ENCODE results near the gene SMAD3.

Gene SMAD3

DNA sequence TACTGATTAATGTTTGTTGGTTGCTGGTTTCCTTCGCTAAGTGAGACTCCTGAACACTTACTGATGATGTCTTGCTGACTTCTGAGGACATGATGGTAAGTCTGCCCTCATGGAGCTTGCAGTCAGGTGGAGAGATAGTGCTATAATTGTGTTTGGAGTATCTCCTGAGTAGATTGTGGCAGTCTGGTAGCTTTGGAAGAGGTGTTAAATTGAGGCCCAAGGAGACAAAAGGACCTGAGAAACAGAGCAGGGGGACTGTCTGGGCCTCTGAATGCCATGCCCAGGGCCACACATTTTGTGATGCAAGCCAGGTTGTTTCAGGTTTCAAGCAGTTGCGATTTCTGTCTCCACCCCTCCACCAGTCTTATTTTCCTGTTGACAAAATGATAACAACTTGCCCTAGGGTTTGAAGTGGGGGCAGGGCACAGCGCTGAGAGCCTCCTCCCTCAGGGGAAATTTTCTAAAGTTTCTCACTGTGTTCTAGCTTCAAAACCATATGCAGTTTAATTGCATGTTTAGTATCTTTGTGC is 16.7 kb downstream of the SMAD3 start:
- DNase-seq, result no peak

DNA sequence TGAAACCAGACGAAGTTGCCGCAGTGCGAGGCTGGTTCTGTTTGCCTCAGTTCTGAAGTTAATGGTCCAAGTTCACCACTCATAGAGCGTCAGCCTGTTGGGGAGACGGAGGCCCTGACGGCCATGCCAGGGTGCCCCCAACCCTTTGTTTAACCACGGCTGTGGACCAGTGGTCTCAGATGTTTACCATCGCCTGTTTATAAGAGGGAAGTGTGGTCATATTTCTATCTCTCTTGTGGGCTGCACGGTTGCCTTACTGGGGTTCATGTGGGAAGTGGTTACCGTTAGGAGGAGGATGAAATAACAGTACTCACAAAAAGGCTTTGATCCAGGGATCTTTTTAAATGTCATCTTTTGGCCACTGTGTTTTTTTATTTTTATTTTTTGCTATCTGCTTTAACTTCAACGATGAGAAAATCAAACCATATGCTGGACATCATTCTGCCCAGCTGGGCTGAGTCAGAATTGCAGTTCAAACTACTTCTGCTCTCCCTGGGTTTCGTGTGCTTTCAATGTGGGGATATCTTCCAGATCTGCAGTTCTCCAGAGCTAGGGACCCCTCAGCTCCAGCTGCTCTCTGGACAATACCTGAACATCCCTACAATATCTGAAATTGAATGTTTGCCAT is 17.8 kb downstream of the SMAD3 start:
- no peak for DNase-seq

DNA sequence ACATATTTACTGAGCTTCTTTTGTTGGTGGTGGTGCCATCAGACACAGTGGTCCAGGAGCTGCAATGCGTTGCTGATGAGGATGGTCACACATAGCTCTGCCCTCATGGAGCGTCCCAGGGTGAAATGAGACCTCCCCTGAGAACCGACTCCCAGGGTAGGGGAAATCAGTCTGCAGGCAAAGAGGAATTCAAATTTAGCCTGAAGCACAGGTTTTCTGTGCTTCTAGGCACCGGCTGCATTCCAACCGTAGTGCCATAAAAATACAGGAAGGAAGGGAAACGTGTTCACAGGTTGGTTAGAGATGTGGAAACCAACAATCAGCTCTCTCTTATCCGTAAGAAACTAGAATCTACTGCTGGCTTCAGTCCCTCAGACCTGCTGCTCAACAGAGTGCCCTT is 19.2 kb downstream of the SMAD3 start:
- DNase-seq, result no peak

DNA sequence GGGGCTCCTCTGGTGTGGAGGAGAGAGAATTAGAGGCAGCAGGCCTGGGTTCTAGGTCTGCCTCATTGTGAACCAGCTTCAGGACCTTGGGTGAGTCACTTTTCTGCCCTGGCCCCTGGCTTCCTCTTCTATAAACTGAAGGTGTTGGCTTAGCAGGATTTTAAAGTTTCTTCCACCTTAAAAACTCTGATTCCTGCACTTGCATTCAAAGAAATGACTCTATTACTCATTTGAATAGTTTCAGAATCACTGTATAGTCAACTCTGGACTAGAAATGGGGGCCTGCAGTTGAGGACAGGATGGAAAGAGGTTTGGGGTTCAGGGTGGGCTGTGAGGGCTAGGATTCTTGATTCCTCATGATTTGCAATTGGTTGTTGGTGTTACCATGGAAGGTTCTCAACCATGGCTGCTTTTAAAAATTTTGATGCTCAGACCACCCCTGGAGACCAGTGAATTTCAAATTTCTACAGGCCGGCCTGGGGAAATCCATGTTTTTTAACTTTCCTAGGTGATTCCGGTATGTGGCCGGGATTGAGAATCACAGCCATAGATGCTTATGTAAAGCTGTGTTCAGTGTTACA is 19.9 kb downstream of the SMAD3 start:
- DNase-seq, result peak; percentile 40

DNA sequence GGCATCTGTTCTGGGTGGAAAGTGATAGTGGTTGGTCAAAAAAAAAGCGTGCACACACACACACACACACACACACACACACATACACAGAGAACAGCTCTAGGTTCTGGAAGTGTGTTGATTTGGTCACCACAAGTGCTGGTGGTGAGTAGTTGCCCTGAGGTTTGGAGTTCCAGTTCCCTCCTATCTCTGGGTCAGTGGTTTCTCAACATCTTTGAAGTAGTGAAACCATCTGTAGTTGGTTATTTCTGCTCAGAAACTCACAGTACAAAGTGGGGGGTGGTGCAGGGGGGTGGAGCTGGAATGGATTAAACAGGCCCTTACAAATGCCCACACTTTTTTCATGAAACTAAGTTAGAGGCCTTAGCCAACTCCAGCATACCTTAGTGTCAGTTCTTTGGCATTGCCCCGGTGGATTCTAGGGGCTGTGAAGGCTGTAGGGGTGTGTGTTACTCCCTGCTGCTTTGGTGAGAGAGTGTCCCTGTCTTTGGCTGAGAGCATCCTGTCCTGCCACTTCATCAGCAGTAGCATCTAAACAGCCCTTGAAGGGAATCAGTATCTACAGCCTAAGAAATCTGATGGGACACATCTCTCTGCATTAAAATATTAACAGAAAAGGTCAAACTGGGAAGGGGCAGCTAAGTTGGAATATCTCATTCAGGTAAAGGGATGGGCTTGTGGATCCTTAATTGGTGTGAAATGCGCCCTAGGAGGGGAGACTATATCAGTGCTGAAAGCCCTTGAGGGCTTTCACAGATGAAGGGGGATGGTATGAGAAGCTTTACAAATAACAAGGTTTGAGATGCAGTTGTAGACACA is 20.6 kb downstream of the SMAD3 start:
- DNase-seq, result peak; percentile 81

DNA sequence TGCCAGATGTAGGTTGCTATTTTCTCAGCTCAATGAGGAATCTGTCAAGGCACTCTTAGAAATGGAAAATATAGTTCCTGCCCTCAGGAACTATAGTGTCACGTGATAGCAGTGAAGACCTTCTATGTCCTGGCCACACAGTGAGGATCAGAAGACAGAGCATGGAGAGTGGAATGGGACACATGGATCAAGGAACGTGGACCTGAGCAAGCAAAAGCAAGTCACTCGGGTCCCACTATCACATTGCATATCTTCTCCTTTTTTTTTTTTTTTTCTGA is 21.2 kb downstream of the SMAD3 start:
- no peak for DNase-seq

DNA sequence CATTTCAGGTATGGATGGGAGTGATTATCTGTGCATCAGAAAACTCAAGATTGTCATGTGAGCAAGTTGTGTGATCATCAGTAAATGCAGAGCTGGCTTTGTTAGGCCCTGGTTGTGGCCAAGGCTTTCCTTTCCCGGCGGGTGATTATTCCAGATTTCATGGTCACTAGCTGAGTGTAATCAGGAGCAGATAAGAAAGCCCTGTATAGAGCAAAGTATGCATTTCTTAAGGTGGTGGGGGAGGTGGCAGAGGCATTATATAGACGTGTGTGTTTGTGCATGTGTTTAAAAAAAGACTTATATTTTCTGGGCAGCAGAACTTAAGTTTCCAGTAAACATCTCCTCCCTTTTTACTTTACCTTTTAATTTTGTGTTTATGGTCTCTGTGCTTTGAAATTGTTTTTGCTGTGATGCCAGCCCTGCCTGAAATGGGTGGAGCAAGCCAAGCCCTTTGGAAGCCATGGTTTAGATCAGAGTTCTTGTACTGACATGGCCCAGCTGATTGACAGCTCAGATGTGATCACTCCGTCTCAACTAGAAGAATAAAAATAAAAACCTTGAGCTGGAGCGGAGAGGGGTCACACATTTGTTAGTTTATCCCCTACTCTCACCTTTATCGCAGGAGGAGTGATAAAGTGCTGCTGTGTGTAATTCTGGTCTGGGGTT is 22.2 kb downstream of the SMAD3 start:
- peak; percentile 40 for DNase-seq

DNA sequence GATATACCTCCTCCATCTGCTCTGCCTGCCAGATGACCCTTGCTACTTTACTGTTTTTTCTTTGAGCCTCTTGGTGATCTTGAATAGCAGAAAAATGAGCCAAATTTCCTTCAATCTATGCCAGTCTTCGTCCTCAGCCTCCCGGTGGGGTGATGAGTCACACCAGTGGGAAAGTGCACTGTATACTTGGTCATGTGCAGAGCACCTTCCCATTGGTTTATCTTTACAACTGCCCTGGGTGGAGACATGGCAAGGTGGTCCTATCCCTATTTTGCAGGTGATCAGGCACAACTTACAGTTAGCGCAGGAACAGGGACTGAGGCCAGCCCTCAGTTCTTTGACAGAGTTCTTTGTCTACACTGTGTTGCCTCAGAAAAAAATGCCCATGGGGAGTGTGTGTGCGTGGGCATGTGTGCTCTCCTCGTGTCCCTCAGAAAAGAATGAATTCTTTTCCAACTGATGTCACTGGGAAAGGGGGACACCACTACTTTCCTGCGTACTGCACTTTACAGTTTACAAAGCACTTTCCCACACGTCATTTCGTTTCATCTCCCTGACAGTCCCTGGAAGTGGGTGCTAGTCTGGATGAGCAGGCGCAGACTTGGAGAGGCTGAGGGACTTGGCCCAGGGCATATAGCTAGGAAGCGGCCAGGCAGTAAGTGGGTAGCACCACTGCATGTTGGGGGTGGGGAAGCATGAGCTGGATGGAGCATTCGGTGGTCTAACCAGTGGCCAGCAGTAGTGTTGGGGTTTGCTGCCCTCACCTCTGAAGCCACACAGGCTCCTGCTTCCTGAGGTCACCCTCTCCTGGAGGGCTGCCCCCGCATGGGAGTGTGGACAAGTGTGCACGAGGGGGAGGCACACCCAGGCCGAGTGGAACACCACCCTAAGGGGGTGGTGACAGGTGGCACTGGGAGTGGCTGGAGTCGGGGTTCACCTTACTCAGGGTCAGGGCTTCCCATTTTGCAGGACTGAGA is 24.1 kb downstream of the SMAD3 start:
- no peak for DNase-seq

DNA sequence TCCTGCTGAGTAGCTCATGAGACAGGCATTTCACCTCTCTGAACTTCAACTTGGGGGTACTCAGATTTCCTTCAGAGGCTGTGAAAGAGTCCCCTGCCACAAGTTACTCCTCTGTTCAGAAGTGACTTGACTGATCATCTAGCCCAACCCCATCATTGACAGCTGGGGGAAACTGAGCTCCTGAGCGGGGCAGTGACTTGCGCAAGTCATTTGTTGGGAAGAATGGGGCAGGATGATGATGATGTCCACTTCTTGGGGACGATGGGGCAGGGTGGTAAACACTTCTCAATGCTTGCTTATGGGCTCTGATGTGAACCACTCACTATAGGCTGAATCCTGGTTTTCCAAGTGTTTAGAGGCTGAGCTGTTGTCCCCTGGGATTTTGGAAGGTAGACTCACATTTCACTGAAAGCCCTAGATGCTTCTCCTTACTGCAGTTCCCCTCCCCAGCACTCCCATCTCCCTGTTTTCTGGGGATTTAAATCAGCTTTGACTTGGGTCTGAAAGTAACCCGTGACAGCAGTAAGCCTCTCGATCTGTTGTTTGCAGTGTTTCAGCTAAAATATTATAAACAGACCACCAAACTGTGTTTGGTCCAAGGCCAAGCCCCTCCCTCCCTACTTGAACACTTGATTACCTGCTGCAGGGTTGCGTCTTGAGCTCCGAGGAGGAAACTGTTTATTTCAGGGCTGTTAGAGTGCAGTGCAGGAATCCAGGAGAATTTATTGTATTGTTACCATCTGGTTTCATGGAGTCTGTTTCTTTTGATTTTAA is 25.1 kb downstream of the SMAD3 start:
- DNase-seq, result no peak

DNA sequence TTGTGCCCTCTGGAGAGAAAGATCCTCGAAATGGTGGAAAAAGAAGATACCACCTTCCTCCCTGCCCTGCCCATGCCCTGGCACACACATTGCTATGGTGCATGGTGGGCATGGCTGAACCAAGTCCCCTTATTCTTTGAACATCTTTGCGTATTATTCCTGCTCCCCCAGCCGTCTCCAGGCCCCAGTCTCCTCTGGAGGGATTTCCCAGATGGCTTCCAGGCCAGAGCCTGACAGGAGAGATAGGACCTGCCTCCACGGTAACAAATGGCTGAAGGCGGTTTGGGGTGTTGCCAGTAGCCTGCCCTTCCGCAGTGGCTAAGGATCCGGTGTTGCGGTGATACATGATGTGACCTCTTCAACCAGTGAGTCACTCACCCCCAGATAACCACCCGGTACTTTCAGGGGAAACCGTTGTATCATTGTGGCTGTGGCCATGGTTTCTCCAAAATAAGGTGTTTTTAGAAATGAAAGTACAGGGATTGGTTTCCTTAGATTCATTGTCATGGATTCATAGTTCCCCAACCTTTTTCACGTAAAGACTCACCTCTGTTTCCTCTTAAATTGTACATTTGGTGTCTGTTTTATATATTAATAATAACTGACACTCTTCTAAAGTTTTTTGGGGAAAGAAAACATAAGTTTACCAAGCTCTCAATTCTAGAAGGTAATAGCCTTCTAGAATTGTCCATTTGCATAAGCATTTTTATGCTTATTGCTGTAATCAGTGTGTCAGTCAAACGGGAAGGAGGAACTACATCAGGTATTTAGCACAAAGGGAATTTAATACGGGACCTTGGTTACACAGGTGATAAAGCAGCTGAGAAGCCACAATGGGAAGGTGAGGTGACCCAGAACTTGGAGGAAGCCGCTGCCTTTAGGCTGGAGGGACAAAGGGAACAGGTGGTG is 25.9 kb downstream of the SMAD3 start:
- DNase-seq, result peak; percentile 82

DNA sequence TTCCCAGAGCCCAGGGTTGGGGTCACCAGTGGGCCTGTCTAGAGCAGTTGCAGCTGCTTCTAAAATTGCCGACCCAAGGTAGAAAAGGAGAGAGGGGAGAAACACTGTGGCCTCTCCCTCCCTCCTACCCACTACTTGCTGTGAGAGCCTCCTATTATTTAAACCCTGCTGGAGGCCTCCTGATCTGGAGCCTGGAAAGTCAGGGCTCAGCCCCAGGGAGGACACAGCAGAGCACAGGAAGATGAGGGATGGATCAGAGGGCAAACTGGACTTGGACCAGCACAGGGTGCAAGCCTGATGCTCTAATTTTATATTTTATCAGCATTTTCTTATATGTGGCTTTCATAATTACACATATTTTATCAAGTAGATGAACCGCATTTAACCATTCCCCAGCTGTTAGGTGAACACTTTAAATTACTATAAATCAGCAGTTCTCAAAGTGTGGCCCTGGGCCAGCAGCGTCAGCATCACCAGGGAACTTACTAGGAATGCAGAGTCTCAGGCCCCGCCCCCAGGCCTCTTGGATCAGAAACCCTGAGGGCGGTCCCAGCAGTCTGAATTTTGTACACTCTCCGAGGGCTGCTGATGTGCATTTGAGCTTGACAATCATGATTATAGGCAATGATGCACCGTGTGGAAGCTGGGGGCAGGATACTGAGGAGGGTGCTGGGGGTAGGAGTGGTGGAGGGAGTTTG is 26.7 kb downstream of the SMAD3 start:
- peak; percentile 52 for DNase-seq

DNA sequence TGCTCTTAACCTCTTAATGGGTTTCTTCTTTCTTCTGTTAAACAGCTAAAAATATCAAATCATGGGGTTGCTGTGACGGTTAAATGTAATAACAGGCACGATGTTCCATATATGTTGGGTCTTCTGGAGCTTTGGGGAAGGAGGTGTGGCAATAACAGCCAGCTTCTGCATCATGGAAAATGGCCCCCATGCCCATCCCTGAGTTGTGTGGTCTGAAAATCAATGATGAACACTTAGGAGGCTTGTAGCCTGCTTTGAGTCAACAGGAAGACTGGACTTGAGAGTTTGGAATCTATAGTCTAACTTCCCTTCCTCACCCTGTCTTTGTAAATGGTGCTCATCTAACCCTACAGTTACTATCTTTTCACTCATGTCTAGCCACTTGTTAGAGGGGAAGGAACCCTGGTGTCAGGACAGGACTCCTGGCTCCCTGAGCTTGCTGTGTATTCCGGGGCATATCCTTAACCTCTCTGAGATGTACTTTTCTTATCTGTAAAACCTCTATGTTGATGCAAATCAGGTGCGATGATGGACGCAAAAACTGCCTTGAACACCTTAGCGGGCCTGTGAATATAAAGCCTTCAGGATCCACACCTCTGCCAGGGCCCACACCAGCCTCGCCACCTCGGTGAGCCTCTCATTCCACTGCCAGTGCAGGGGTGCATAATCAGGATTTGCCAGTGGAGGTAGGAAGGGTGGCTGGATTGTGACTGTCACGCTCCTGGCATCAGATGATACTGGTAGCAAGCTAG is 27.5 kb downstream of the SMAD3 start:
- no peak for DNase-seq

DNA sequence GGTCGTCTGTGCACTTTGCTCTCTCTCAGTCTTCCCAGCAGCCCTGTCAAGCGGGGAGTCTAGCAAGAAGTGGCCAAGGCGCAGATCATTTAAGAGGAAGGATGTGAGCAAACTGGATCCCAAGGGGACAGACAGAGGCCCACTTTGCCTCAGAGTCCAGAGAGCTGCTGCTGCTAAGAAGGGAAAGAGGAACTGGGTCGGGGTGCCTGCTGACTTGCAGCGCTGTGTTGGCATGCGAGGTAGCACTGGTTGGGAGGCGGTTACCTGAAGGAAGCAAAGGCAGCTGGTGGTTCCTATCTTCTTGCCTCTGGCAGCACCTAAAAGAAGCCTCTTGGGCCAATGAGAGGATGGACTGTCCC is 28.1 kb downstream of the SMAD3 start:
- no peak for DNase-seq

DNA sequence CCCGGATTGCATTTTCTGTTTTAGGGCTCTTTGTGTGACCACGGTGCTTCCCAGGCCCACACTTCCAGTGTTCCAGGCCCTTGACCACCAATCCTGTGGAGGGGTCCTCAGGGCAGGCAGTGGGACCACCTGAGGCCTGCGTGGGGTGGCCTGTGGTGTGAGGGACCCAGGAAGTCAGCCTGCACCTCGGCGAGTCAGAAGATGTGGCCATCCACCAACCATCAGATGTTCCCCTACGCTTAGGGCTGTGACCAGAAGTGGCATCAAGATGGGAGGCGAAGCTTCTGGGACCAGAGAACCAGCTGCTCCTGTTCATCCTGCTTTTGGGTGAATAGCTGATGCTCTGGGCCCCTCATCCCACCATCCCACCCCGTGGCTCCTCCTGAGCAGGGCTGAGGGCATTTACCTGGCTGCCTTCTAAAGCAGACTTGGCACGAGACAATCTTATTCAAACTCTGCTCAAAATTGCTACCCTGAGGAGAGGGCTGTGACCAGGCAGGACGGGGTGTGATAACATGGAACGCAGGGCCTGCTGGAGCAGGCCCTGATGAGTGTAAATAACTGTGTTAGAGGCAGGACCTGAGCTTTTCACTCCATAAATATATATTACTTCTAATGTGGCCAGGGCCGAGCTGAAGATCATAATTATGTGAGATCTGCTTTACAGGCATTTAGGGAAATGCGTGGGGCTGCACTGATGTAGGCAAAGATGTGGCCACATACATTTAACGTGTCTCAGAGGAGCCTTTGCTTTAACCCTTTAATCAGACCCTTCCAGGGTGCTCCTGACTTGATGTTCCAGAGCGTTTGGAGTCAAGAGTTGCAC is 28.8 kb downstream of the SMAD3 start:
- no peak for DNase-seq

DNA sequence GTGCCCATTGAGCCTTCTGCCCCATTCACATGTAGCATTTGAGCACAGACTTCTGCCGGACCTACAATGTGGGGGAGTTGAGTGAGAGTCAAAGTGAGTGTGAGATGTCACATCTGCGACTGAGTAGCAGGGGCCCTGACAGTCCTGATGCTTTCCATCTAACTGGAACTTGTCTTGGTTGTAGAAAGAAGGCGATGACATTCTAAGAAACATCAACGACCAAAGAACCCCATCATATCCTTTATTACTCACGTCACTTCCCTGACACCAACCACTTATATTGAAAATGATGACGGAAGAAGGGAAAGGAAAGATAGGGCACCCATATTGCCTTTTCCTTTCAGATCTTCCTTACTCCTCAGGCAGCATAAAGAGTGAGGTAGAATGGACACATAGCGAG is 30.5 kb downstream of the SMAD3 start:
- no peak for DNase-seq

DNA sequence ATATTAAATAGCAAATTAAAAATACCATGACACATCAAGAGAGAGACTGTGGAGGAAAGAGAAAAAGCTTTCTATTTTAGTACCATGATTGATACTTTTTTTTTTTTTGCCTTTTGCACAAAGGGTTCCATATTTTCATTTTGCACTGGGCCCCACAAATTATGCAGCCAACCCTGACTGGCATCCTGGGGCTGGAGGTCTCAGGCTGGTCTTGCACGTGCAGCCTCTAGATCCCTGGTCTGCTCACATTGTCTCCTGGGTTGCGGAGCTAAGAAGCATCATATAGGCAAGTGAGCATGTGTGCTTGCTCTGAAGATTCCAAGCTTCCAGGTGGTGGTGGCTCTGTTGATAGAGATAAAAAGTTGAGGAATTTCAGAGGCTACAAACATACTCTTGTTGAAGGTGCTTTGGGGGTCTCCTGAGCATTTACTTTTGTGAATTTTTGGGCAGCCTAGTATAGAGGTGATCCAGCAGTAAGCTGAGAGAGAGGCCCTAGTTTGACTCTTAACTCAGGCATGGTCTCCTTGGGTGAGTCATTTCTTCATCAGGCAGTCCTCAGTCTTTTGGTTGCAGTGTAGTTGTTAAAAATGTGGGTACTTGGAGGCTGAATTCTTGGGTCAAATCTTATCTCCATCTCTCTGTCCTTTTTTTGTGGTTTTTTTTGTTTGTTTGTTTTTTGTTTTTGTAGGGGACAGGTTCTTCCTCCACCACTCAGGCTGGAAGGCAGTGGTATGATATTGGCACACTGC is 31.3 kb downstream of the SMAD3 start:
- DNase-seq, result no peak

DNA sequence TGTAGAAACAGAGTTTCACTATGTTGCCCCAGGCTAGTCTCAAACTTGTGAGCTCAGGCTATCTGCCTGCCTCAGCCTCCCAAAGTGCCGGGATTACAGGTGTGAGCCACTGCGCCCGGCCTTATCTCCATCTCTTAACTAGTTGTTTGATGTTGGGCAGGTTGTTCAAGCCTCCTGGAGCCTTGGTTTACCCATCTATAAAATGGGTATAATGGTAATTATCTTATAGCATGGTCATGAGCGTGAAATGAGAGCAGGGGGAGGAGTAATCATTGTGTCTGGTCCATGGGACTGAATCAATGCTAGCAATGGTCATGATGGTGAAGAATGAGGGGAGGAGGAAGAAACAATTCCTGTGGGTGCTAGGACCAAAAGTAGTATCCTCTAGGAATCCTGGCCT is 32.0 kb downstream of the SMAD3 start:
- DNase-seq, result no peak
